GM12872 (cell line): ENCODE measurements around the gene MBD6.

Experiments used
- CTCF ChIP-seq: IDR thresholded peaks from 3 replicates; pipeline ENCODE4 v1.5.1; 2011; ENCODE audit warnings: low read depth, mild to moderate bottlenecking, low read length, moderate library complexity; ENCODE audit not compliant: insufficient read depth

MBD6 gene

DNA sequence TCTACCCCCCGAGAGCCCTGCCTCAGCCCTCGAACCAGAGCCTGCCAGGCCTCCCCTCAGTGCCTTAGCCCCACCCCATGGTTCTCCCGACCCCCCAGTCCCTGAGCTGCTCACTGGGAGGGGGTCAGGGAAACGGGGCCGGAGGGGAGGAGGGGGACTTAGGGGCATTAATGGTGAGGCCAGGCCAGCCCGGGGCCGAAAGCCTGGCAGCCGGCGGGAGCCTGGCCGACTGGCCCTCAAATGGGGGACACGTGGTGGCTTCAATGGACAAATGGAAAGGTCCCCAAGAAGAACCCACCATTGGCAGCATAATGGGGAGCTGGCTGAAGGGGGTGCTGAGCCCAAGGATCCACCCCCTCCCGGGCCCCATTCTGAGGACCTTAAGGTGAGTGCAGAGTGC lies 5.6 kb downstream of the MBD6 start:
- no peak for TF ChIP-seq CTCF

GRCh38 chr12:57528831-57529555 lies 6.4 kb downstream of the MBD6 start:
- no peak for TF ChIP-seq CTCF

DNA sequence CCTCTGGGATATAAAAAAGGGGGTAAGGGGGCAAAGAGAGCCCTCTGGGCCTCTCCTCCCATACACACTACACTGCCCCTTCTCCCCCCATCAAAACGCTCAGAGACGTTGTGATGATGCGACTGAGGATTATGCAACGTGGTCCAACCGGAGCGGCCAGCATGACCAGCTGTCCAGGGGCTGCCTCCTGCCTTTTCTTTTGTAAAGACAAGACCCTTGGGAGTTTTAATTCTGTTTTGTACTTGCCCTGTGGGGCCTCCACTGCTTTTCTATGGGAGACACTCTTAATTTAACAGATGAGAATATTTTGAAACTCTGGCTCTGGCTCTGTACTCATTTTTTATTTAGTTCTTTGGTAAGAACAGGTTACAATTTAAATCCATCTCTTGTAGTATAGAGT lies 7.2 kb downstream of the MBD6 start:
- no peak for TF ChIP-seq CTCF

DNA sequence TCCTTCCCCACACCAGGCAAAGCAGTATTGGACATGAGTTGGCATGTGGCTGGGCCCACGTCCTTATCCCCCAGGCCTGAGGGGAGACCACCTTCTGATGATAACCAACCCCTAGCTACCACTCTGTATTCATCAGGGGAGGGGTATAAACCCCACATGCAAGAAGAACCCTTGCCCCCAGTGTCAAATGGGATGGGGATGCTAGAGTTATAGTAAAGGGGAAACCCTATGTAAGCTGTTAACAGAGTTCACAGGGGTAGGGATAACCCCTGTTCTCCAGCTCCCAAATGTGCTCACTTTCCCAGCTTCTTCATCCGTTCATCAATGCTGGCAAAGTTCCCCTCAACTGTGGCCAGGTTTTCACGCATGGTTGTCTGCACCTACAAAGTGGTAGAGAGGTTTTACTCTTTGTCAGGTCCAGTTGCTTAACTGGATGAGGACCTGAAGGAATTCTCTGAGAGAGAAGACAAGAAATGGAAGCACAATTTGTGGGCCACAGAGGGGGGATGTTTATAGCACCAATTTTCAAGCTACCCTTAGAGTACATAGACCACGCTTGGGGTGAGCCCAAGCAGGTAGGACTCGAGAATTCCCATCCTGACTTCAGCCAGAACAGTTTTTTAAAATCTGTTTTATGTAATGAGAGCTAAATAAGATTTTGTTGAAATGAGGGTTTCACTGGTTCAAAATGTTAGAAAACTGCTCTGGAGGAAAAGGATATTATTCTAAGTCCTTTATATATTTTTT lies 7.9 kb downstream of the MBD6 start:
- TF ChIP-seq CTCF = no peak

DNA sequence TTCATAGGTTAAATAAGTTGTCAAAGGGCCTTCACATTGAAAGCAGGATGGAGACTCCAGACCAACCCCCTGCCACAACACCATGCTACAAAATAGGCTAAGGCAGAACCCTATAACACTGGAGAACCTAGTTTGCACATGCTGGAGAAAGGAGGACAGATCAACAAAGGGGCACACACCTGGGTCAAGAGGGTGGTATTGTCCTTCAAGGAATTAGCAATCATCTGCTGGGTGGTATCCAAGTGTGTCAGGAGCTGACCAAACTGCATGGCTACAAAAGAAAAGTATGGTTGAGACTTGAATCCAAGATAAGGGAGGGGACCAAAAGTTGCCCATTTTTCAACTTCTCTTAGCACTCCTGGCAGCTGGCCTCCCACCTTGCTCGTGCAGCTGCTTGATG lies 9.2 kb downstream of the MBD6 start:
- TF ChIP-seq CTCF = no peak

DNA sequence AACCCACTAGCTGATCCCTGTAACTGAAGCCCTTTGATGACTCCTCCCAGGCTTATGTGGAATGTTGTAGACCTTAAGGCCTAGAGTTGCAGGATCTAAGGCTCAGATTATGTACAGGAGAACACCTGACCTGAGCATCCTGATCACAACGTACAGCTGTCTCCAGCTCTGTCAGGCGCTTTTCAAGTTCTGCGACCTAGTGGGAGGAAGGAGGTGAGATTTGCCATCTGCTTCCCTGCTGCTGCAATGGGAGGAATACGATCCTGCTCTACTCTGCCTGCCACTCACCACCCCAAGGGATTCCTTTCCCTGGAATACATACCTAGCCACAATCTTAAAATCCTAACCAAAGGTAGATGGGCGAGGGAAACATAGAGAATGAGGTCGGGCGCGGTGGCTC lies 10.5 kb downstream of the MBD6 start:
- TF ChIP-seq CTCF = no peak

- no peak for TF ChIP-seq CTCF
These were observed 11.6 kb downstream of the MBD6 start for GRCh38 chr12:57534250-57534649.
